ENCODE data around the gene CDH13.

CDH13 gene

DNA sequence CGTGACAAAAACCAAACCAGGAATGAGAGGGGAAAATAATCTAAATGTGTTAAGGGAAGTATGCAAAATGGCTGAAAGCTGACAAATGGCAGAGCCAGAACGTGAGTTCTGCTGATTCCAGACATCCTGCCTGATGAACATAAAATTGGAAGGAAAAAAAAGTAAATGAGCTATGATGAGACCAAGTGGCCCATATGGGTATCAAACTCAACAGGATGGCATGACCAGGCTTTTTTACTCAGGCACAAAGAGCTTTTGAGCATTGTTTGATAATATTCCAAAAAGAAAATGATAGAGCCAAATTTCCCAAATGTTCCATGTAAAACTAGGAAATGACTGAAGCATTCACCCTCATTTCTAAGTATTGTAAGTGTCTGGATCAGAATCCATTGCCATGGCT, 449.2 kb downstream of the CDH13 start:
- H3K27ac ChIP-seq, result no peak overlapping the region
- TF ChIP-seq, protein P1, sequence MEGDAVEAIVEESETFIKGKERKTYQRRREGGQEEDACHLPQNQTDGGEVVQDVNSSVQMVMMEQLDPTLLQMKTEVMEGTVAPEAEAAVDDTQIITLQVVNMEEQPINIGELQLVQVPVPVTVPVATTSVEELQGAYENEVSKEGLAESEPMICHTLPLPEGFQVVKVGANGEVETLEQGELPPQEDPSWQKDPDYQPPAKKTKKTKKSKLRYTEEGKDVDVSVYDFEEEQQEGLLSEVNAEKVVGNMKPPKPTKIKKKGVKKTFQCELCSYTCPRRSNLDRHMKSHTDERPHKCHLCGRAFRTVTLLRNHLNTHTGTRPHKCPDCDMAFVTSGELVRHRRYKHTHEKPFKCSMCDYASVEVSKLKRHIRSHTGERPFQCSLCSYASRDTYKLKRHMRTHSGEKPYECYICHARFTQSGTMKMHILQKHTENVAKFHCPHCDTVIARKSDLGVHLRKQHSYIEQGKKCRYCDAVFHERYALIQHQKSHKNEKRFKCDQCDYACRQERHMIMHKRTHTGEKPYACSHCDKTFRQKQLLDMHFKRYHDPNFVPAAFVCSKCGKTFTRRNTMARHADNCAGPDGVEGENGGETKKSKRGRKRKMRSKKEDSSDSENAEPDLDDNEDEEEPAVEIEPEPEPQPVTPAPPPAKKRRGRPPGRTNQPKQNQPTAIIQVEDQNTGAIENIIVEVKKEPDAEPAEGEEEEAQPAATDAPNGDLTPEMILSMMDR (conservative IDR thresholded peaks at IDR 0.05), result no peak
- no peak for TF ChIP-seq ZFX (IDR thresholded peaks at IDR 0.05)

DNA sequence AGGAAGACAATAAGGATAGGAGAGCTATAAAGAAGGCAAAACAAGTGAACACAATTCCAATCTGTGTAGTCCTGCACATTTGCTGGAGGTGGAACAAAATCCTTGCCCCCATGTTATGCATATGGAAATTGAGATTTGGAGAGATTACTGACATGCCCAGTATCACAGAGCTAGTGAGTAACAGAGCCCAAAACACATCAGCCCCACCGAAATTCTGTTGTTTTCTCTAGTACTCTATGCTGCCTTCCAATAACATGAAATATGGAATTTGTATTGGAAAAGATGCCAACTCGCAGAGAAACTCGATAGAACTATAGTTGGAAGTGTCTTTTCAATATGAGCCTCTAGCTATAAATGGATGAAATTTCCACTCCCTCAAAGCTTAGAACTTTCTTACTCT, 456.6 kb downstream of the CDH13 start:
- no peak overlapping the region for H3K27ac ChIP-seq

GRCh38 chr16:83085660-83086059, 458.9 kb downstream of the CDH13 start:
- TF ChIP-seq ZFX (IDR thresholded peaks at IDR 0.05), result no peak
- TF ChIP-seq, protein P1 (conservative IDR thresholded peaks at IDR 0.05), result no peak
- no peak overlapping the region for H3K27ac ChIP-seq

More for the DNA sequence above, 456.6 kb downstream of the CDH13 start:
- TF ChIP-seq ZFX (IDR thresholded peaks at IDR 0.05), result no peak
- TF ChIP-seq, protein P1 (conservative IDR thresholded peaks at IDR 0.05), result no peak

DNA sequence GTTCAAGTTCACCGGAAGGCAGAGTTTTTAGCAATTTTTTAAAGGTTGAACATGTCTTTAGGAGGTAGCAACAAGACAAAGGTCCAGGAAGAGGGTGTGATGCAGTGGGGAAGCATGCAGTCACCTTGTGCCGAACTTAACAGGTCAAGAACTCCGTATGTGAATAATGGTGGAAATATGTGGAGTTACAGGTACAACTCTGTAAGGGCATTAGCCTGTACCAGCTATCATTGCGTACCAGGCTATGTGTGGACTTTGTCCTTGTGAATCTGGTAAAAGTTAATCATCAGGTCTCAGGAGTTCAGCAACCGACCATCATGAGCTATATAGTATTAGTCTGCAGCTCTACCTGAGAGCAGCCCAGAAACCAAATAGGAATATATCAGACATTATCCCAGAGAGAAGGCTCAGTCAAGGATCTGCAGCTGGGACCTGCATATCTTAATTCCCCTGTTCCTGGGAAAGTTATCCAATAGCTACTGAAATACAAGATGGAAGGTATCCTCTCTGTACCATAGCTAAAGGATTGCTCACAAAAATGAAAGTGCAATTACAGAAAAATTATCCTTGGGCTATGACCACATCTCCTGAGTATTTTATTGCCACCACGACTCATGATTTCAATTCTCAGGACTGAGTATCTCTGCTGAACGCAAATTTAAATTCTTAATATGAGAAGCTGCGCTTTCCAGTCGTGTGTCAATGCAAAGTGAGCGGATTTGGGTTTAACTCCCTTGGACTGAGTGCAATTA, 469.3 kb downstream of the CDH13 start:
- no peak overlapping the region for H3K27ac ChIP-seq
- TF ChIP-seq, protein P1 (conservative IDR thresholded peaks at IDR 0.05), result no peak
- TF ChIP-seq ZFX (IDR thresholded peaks at IDR 0.05), result no peak

- TF ChIP-seq ZFX (IDR thresholded peaks at IDR 0.05), result no peak
- TF ChIP-seq, protein P1 (conservative IDR thresholded peaks at IDR 0.05), result no peak
These were observed 471.8 kb downstream of the CDH13 start for GRCh38 chr16:83098536-83098935.

DNA sequence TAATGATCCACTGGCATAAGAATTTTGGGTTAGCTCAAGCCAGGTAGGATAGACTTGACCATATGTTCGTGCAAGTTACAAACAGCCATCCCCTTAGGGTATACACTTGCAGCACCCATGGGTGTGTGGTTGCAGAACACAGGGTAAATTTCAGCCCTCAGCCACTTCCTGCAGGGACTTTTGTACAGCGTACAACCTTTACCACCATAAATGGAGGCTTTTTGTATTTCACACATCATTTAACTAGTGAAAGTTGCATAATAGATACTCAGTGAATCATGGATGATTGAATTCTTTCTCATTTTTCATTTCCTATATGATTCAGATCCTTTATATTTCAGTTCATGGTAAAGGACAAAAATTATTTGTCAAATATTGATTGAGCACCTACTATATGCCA, 473.9 kb downstream of the CDH13 start:
- no peak overlapping the region for H3K27ac ChIP-seq
- no peak for TF ChIP-seq ZFX (IDR thresholded peaks at IDR 0.05)
- TF ChIP-seq, protein P1 (conservative IDR thresholded peaks at IDR 0.05), result no peak

More at GRCh38 chr16:83098536-83098935, 471.8 kb downstream of the CDH13 start:
- no peak overlapping the region for H3K27ac ChIP-seq

DNA sequence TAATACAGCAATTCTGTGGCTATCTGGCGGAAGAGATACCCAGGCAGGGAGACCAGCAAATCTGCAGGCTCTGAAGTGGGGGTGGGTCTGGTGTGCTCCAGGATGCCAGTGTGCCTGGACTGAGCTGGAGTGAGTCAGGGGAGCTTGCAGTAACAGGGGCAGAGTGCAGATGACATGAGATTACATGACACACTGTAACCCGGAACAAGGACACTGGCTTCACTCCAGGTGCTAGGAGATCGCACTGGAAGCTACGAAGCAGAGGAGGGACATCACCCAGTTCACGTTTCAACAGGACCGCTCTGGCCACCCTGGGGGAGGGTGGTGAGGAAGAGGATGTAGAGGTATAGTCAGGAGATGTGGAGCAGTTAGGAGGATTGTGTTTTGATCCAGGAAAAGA, 475.6 kb downstream of the CDH13 start:
- H3K27ac ChIP-seq, result no peak overlapping the region

More for the DNA sequence above, 475.6 kb downstream of the CDH13 start:
- no peak for TF ChIP-seq ZFX (IDR thresholded peaks at IDR 0.05)
- TF ChIP-seq, protein P1 (conservative IDR thresholded peaks at IDR 0.05), result no peak
